Measurements from ENCODE around the gene ZDHHC5. TPM values are rescaled to one million over a fixed set of nuclear protein-coding genes. Genes with fewer than 3 reads are reported as not detected.
A peak's percentile ranks its signal among the peaks of the same experiment; 100 is the strongest.

Gene ZDHHC5
- total RNA-seq, 1 donor from 2014 or later: 19.3 TPM

- H3K27me3 ChIP-seq (ENCODE audit: control insufficient read depth in 3 of 3, insufficient read depth in 3 of 3, low read length in 3 of 3): peaks cover 5 to 23% (median 19%) of the 10 kb centered on the region in 3 donors
- H3K9me3 ChIP-seq (ENCODE audit: control insufficient read depth in 3 of 3, low read length in 3 of 3): no peaks in the 10 kb centered on the region
- H3K9ac ChIP-seq (ENCODE audit: low read depth in 1 of 3, low read length in 3 of 3): no peak overlapping the region
Observed at GRCh38 chr11:57633394-57634070, 34.4 kb upstream of the ZDHHC5 start.

GRCh38 chr11:57634311-57634710 lies 33.6 kb upstream of the ZDHHC5 start:
- H3K36me3 ChIP-seq (ENCODE audit: control insufficient read depth in 3 of 3, insufficient read depth in 3 of 3, low read length in 3 of 3): no peaks in the 10 kb centered on the region

More at GRCh38 chr11:57633394-57634070, 34.4 kb upstream of the ZDHHC5 start:
- no peak overlapping the region for H3K27ac ChIP-seq (ENCODE audit: low read depth, low read length)
- H3K4me3 ChIP-seq (ENCODE audit: low read length in 3 of 3): no peak overlapping the region
- H3K36me3 ChIP-seq (ENCODE audit: control insufficient read depth in 3 of 3, insufficient read depth in 3 of 3, low read length in 3 of 3): no peaks in the 10 kb centered on the region
- H3K4me1 ChIP-seq (ENCODE audit: control insufficient read depth in 3 of 3, insufficient read depth in 3 of 3, low read length in 3 of 3): peaks cover 6 to 9% (median 9%) of the 10 kb centered on the region in 3 donors

GRCh38 chr11:57635246-57635645 lies 32.7 kb upstream of the ZDHHC5 start:
- H3K4me3 ChIP-seq (ENCODE audit: low read length in 3 of 3): no peak overlapping the region
- H3K27ac ChIP-seq (ENCODE audit: low read depth, low read length): no peak overlapping the region
- no peaks in the 10 kb centered on the region for H3K36me3 ChIP-seq (ENCODE audit: control insufficient read depth in 3 of 3, insufficient read depth in 3 of 3, low read length in 3 of 3)
- no peak overlapping the region for H3K9ac ChIP-seq (ENCODE audit: low read depth in 1 of 3, low read length in 3 of 3)
- no peaks in the 10 kb centered on the region for H3K9me3 ChIP-seq (ENCODE audit: control insufficient read depth in 3 of 3, low read length in 3 of 3)
- peaks cover 5 to 26% (median 25%) of the 10 kb centered on the region in 3 donors for H3K27me3 ChIP-seq (ENCODE audit: control insufficient read depth in 3 of 3, insufficient read depth in 3 of 3, low read length in 3 of 3)
- peaks cover 18 to 24% (median 19%) of the 10 kb centered on the region in 3 donors for H3K4me1 ChIP-seq (ENCODE audit: control insufficient read depth in 3 of 3, insufficient read depth in 3 of 3, low read length in 3 of 3)

More at GRCh38 chr11:57634311-57634710, 33.6 kb upstream of the ZDHHC5 start:
- Histone ChIP-seq H3K27me3 (ENCODE audit: control insufficient read depth in 3 of 3, insufficient read depth in 3 of 3, low read length in 3 of 3) (peaks cover 5 to 26% (median 25%) of the 10 kb centered on the region in 3 donors), H3K9me3 (ENCODE audit: control insufficient read depth in 3 of 3, low read length in 3 of 3) (no peaks in the 10 kb centered on the region), H3K4me3 (ENCODE audit: low read length in 3 of 3) (no peak overlapping the region), H3K4me1 (ENCODE audit: control insufficient read depth in 3 of 3, insufficient read depth in 3 of 3, low read length in 3 of 3) (peaks cover 10 to 17% (median 16%) of the 10 kb centered on the region in 3 donors), H3K27ac (ENCODE audit: low read depth, low read length) (no peak overlapping the region), H3K9ac (ENCODE audit: low read depth in 1 of 3, low read length in 3 of 3) (no peak overlapping the region)

- Histone ChIP-seq H3K27ac (ENCODE audit: low read depth, low read length) (no peak overlapping the region), H3K4me1 (ENCODE audit: control insufficient read depth in 3 of 3, insufficient read depth in 3 of 3, low read length in 3 of 3) (peaks cover 30 to 34% (median 31%) of the 10 kb centered on the region in 3 donors), H3K9ac (ENCODE audit: low read depth in 1 of 3, low read length in 3 of 3) (peak overlapping the region in 2 of 3 donors; percentile 53 to 72), H3K9me3 (ENCODE audit: control insufficient read depth in 3 of 3, low read length in 3 of 3) (no peaks in the 10 kb centered on the region), H3K4me3 (ENCODE audit: low read length in 3 of 3) (peak overlapping the region; percentile 71 to 89 (median 73)), H3K36me3 (ENCODE audit: control insufficient read depth in 3 of 3, insufficient read depth in 3 of 3, low read length in 3 of 3) (no peaks in the 10 kb centered on the region), H3K27me3 (ENCODE audit: control insufficient read depth in 3 of 3, insufficient read depth in 3 of 3, low read length in 3 of 3) (peaks cover 5 to 22% (median 22%) of the 10 kb centered on the region in 3 donors)
Observed at GRCh38 chr11:57637626-57638004, 30.3 kb upstream of the ZDHHC5 start.

- H3K27ac ChIP-seq (ENCODE audit: low read depth, low read length): peak overlapping the region; percentile 68
- H3K36me3 ChIP-seq (ENCODE audit: control insufficient read depth in 3 of 3, insufficient read depth in 3 of 3, low read length in 3 of 3): no peaks in the 10 kb centered on the region
Observed at GRCh38 chr11:57638005-57638781, 29.7 kb upstream of the ZDHHC5 start.

GRCh38 chr11:57638811-57639320 lies 29.0 kb upstream of the ZDHHC5 start:
- Histone ChIP-seq H3K36me3 (ENCODE audit: control insufficient read depth in 3 of 3, insufficient read depth in 3 of 3, low read length in 3 of 3) (no peaks in the 10 kb centered on the region), H3K4me3 (ENCODE audit: low read length in 3 of 3) (peak overlapping the region; percentile 73 to 89 (median 81)), H3K9ac (ENCODE audit: low read depth in 1 of 3, low read length in 3 of 3) (peak overlapping the region; percentile 71 to 79 (median 76)), H3K9me3 (ENCODE audit: control insufficient read depth in 3 of 3, low read length in 3 of 3) (no peaks in the 10 kb centered on the region), H3K27me3 (ENCODE audit: control insufficient read depth in 3 of 3, insufficient read depth in 3 of 3, low read length in 3 of 3) (peaks cover 5 to 16% (median 15%) of the 10 kb centered on the region in 3 donors), H3K27ac (ENCODE audit: low read depth, low read length) (peak overlapping the region; percentile 68), H3K4me1 (ENCODE audit: control insufficient read depth in 3 of 3, insufficient read depth in 3 of 3, low read length in 3 of 3) (peaks cover 30 to 34% (median 31%) of the 10 kb centered on the region in 3 donors)

More at GRCh38 chr11:57638005-57638781, 29.7 kb upstream of the ZDHHC5 start:
- Histone ChIP-seq H3K9ac (ENCODE audit: low read depth in 1 of 3, low read length in 3 of 3) (peak overlapping the region; percentile 71 to 79 (median 76)), H3K4me3 (ENCODE audit: low read length in 3 of 3) (peak overlapping the region; percentile 73 to 89 (median 81)), H3K9me3 (ENCODE audit: control insufficient read depth in 3 of 3, low read length in 3 of 3) (no peaks in the 10 kb centered on the region), H3K4me1 (ENCODE audit: control insufficient read depth in 3 of 3, insufficient read depth in 3 of 3, low read length in 3 of 3) (peaks cover 30 to 34% (median 31%) of the 10 kb centered on the region in 3 donors), H3K27me3 (ENCODE audit: control insufficient read depth in 3 of 3, insufficient read depth in 3 of 3, low read length in 3 of 3) (peaks cover 5 to 20% (median 19%) of the 10 kb centered on the region in 3 donors)

GRCh38 chr11:57639321-57640067 lies 28.4 kb upstream of the ZDHHC5 start:
- Histone ChIP-seq H3K36me3 (ENCODE audit: control insufficient read depth in 3 of 3, insufficient read depth in 3 of 3, low read length in 3 of 3) (no peaks in the 10 kb centered on the region), H3K9me3 (ENCODE audit: control insufficient read depth in 3 of 3, low read length in 3 of 3) (no peaks in the 10 kb centered on the region), H3K4me1 (ENCODE audit: control insufficient read depth in 3 of 3, insufficient read depth in 3 of 3, low read length in 3 of 3) (peaks cover 31 to 35% (median 32%) of the 10 kb centered on the region in 3 donors), H3K27me3 (ENCODE audit: control insufficient read depth in 3 of 3, insufficient read depth in 3 of 3, low read length in 3 of 3) (peaks cover 5 to 15% (median 13%) of the 10 kb centered on the region in 3 donors), H3K9ac (ENCODE audit: low read depth in 1 of 3, low read length in 3 of 3) (peak overlapping the region in 2 of 3 donors; percentile 23 to 76), H3K27ac (ENCODE audit: low read depth, low read length) (peak overlapping the region; percentile 30), H3K4me3 (ENCODE audit: low read length in 3 of 3) (peak overlapping the region; percentile 73 to 89 (median 81))

GRCh38 chr11:57640068-57640800 lies 27.7 kb upstream of the ZDHHC5 start:
- H3K9me3 ChIP-seq (ENCODE audit: control insufficient read depth in 3 of 3, low read length in 3 of 3): no peaks in the 10 kb centered on the region
- H3K36me3 ChIP-seq (ENCODE audit: control insufficient read depth in 3 of 3, insufficient read depth in 3 of 3, low read length in 3 of 3): no peaks in the 10 kb centered on the region
- peaks cover 5 to 15% (median 13%) of the 10 kb centered on the region in 3 donors for H3K27me3 ChIP-seq (ENCODE audit: control insufficient read depth in 3 of 3, insufficient read depth in 3 of 3, low read length in 3 of 3)
- H3K4me3 ChIP-seq (ENCODE audit: low read length in 3 of 3): peak overlapping the region in 1 of 3 donors; percentile 10
- peak overlapping the region in 2 of 3 donors; percentile 23 to 76 for H3K9ac ChIP-seq (ENCODE audit: low read depth in 1 of 3, low read length in 3 of 3)
- H3K27ac ChIP-seq (ENCODE audit: low read depth, low read length): no peak overlapping the region
- peaks cover 36 to 38% (median 37%) of the 10 kb centered on the region in 3 donors for H3K4me1 ChIP-seq (ENCODE audit: control insufficient read depth in 3 of 3, insufficient read depth in 3 of 3, low read length in 3 of 3)

All from skeletal muscle tissue (tissue), 4 donors.